Right lobe of liver (tissue), 4 donors: ENCODE measurements around the gene PRKD2.

ENCODE experiments used
- POLR2A ChIP-seq: fragments of 450-650 bp; IDR thresholded peaks from one replicate; pipeline ENCODE4 v1.6.1; 2017; ENCODE audit warnings: antibody characterized with exemption, mild to moderate bottlenecking
- TF ChIP-seq, protein P1 (sequence below), 4 donors: fragments of 200-600 bp in 3 of 4; fragments of 450-650 bp in 1 of 4; IDR thresholded peaks; one replicate each; pipeline versions ENCODE4 v1.5.1 to v1.8.0; 2016 to 2022; ENCODE audit warnings: antibody characterized with exemption in 4 of 4, mild to moderate bottlenecking in 2 of 4
- donor health status: DM: no; HTN: no; CAD: no.
- donor health status: DM: no; HTN: no; CAD: no.
- donor health status: DM: no; HTN: yes; CAD: no.

DNA sequence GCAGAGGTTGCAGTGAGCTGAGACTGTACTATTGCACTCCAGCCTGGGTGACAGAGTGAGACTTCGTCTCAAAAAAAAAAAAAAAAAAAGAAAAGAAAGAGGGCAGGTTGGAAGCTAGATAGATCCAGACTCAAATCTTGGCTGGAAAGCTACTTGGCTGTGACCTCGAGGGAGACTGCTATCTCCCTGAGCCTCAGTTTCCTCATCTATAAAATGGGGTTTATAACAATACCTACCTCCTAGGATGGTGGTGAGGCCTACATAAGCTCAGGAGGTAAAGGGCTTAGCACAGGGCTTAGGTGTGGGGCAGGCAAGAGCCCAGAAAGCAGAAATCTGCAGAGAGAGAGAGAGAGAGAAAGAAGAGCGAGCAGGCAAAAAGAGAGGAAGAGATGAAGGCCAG lies 31.7 kb downstream of the PRKD2 start:
- TF ChIP-seq, protein P1, sequence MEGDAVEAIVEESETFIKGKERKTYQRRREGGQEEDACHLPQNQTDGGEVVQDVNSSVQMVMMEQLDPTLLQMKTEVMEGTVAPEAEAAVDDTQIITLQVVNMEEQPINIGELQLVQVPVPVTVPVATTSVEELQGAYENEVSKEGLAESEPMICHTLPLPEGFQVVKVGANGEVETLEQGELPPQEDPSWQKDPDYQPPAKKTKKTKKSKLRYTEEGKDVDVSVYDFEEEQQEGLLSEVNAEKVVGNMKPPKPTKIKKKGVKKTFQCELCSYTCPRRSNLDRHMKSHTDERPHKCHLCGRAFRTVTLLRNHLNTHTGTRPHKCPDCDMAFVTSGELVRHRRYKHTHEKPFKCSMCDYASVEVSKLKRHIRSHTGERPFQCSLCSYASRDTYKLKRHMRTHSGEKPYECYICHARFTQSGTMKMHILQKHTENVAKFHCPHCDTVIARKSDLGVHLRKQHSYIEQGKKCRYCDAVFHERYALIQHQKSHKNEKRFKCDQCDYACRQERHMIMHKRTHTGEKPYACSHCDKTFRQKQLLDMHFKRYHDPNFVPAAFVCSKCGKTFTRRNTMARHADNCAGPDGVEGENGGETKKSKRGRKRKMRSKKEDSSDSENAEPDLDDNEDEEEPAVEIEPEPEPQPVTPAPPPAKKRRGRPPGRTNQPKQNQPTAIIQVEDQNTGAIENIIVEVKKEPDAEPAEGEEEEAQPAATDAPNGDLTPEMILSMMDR (IDR thresholded peaks at IDR 0.05): no peak
- TF ChIP-seq POLR2A: no peak
